Mesothelial cell of epicardium (in vitro differentiated cells): Measurements from ENCODE around the gene EPPIN. TPM values are rescaled to one million over a fixed set of nuclear protein-coding genes. Genes with fewer than 3 reads are reported as not detected.

Experiments used
- DNase-seq, 2 experiments: peaks; one replicate each; pipeline ENCODE4 v3.0.0; 2021; ENCODE audit warnings: low spot score in 2 of 2; ENCODE audit not compliant: unreplicated experiment in 2 of 2
- H3K27ac Mint-ChIP-seq: 2 replicates; pipeline ENCODE4 v1.8.0; 2021; ENCODE audit warnings: mixed read lengths
- H3K27me3 Mint-ChIP-seq: 2 replicates; pipeline ENCODE4 v1.8.0; 2021; ENCODE audit warnings: low read depth, mixed read lengths
- H3K36me3 Mint-ChIP-seq: 2 replicates; pipeline ENCODE4 v1.8.0; 2021; ENCODE audit warnings: mixed read lengths
- H3K4me1 Mint-ChIP-seq: 2 replicates; pipeline ENCODE4 v1.8.0; 2021; ENCODE audit warnings: mixed read lengths
- H3K4me3 Mint-ChIP-seq: 2 replicates; pipeline ENCODE4 v1.8.0; 2021; ENCODE audit warnings: mild to moderate bottlenecking, moderate library complexity, mixed read lengths
- H3K9me3 Mint-ChIP-seq: 2 replicates; pipeline ENCODE4 v1.8.0; 2021; ENCODE audit warnings: mixed read lengths
- total RNA-seq: library from RNA; stranded (reverse); gene quantifications from 3 replicates; pipeline ENCODE4 v1.2.1, GENCODE V29; 2021
- TF ChIP-seq, protein P1 (sequence below): fragments of 200-600 bp; sonication (generic); IDR thresholded peaks from one replicate; pipeline ENCODE4 v1.5.0; 2021; ENCODE audit warnings: antibody characterized with exemption; ENCODE audit not compliant: unreplicated experiment

EPPIN gene
- total RNA-seq, 1 donor from 2014 or later = not detected

DNA sequence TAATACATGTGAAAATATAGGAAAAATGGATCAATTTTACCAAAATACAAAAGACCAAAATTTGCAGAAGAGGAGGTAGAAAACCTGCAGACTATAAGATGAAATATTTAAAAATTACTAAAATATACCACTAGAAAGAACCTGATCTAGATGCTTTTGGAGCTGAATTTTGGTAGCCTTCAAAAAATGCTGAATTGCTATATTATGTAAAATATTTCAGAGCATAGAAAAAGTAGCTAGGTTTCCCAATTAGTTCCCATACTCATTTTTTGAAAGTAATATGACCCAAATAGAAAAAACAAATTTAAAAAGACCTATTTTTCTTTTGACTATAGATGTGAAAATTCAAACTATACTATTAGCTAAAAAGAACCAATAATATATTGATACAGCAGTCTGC is 3.6 kb upstream of the EPPIN start:
- Mint-ChIP-seq H3K4me3 (no peak overlapping the region), H3K4me1 (no peaks in the 10 kb centered on the region), H3K9me3 (no peaks in the 10 kb centered on the region), H3K36me3 (no peaks in the 10 kb centered on the region), H3K27me3 (peaks cover 30% of the 10 kb centered on the region), H3K27ac (no peak overlapping the region)
- DNase-seq = no peak
- TF ChIP-seq, protein P1, sequence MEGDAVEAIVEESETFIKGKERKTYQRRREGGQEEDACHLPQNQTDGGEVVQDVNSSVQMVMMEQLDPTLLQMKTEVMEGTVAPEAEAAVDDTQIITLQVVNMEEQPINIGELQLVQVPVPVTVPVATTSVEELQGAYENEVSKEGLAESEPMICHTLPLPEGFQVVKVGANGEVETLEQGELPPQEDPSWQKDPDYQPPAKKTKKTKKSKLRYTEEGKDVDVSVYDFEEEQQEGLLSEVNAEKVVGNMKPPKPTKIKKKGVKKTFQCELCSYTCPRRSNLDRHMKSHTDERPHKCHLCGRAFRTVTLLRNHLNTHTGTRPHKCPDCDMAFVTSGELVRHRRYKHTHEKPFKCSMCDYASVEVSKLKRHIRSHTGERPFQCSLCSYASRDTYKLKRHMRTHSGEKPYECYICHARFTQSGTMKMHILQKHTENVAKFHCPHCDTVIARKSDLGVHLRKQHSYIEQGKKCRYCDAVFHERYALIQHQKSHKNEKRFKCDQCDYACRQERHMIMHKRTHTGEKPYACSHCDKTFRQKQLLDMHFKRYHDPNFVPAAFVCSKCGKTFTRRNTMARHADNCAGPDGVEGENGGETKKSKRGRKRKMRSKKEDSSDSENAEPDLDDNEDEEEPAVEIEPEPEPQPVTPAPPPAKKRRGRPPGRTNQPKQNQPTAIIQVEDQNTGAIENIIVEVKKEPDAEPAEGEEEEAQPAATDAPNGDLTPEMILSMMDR = no peak

DNA sequence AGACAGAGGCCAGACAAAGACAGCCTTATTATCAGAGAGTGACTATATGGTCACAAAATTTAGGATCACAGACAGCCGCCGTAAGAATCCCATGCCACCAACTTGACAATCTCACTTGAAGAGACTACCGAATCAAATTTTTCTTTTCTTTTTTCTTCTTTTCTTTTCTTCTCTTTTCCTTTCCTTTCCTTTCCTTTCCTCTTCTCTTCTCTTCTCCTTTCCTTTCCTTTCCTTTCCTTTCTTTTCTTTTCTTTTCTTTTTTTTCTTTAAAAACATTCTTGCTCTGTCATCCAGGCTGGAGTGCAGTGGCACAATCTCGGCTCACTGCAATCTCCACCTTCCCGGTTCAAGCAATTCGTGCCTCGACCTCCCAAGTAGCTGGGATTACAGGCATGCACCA is 1.2 kb upstream of the EPPIN start:
- TF ChIP-seq, protein P1 = no peak
- Mint-ChIP-seq H3K36me3 (no peaks in the 10 kb centered on the region), H3K4me1 (no peaks in the 10 kb centered on the region), H3K27ac (no peak overlapping the region), H3K4me3 (no peak overlapping the region), H3K9me3 (no peaks in the 10 kb centered on the region), H3K27me3 (peaks cover 40% of the 10 kb centered on the region)
- DNase-seq = no peak

DNA sequence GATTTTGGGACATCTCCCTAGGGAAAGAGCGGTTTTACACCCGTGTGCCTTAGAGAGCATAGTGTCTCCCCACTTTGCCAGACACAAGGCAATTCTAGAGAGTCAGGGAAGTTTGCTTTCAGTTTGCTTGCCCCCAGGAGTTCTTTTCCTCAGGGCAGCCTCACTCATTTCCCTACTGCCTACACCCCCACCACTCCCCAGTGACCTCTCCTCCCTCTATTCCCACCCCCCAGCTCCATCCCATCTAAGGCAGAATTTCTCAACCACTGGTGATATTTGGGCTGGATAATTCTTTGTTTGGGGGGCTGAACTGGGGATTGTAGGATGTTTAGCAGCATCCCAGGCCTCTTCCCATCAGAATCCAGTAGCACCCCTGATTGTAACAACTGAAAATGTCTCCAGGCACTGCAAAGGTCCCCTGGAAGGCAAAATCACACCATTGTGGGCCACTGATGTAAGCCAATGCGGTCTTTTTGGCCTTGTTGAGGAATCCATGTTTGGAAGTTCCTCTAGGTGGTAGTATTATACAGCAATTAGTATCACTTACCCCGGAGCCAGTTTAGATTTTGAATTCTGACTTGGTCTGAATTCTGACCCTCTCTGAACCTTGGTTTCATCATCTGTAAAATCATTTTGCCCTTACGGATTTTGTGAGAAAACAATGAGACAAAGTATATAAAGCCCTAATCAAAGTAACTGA is 1.3 kb downstream of the EPPIN start:
- Mint-ChIP-seq H3K9me3 (no peaks in the 10 kb centered on the region), H3K4me3 (no peak overlapping the region), H3K4me1 (no peaks in the 10 kb centered on the region), H3K27me3 (peaks cover 55% of the 10 kb centered on the region), H3K27ac (no peak overlapping the region), H3K36me3 (no peaks in the 10 kb centered on the region)
- no peak for DNase-seq
- TF ChIP-seq, protein P1 = no peak

DNA sequence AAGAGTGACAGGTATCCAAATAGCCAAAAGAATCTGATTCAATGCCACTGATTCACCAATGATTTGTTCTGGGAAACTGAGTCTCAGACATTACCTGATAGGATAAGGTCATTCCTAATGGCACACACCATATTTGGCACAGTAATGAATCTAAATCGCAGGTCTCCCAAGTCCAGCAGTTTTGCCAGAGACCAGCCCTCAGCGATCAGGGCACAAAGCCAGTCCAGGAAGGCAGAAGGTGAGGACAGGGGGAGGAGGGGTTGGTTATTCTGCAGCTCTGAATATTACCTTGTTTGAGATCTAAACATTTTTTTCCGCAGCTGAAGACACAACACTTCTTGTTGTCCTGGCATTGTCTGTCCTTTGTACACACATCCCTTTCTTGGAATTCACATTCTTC is 1.9 kb downstream of the EPPIN start:
- H3K27me3 Mint-ChIP-seq = peaks cover 57% of the 10 kb centered on the region
- no peak overlapping the region for H3K4me3 Mint-ChIP-seq
- no peak overlapping the region for H3K27ac Mint-ChIP-seq
- H3K4me1 Mint-ChIP-seq = no peaks in the 10 kb centered on the region
- TF ChIP-seq, protein P1 = no peak
- no peaks in the 10 kb centered on the region for H3K36me3 Mint-ChIP-seq
- no peaks in the 10 kb centered on the region for H3K9me3 Mint-ChIP-seq
- DNase-seq = no peak

DNA sequence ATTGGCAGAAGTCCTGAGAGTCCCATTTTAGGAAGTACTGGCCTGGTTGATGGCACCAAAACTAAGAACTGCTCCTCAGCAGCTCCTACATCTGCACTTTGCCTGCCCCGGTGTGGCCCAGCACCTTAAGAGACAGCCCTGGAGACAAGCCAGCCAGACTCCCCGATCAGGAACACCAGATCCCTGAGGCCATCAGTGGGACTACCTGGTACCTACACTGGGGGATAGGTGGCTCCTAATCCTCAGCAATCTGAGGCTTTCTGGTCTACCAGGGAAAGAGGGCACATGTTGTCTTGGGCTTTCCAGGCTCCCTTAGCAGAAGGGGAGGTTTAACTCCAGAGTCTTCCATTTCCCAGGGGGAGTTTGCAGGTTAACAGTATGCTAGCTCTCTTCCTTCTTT is 7.8 kb downstream of the EPPIN start, which contains the start of gene WFDC6:
TSS of gene WFDC6 (minus strand) at position 101 of the 400 bp plus-strand sequence. CDS start at position 26, 75 bp downstream.
- peaks cover 57% of the 10 kb centered on the region for H3K27me3 Mint-ChIP-seq
- TF ChIP-seq, protein P1 = no peak
- H3K9me3 Mint-ChIP-seq = no peaks in the 10 kb centered on the region
- no peak within 1 kb of the TSS for H3K27ac Mint-ChIP-seq
- no peak for DNase-seq
- no peak within 1 kb of the TSS for H3K4me3 Mint-ChIP-seq
- no peaks in the 10 kb centered on the region for H3K4me1 Mint-ChIP-seq
- H3K36me3 Mint-ChIP-seq = no peaks in the 10 kb centered on the region
